Measurements from ENCODE around the gene DPP7. TPM values are rescaled to one million over a fixed set of nuclear protein-coding genes. Genes with fewer than 3 reads are reported as not detected.
A peak's percentile ranks its signal among the peaks of the same experiment; 100 is the strongest.

DPP7 gene
- total and polyA plus RNA-seq, 2 donors (not counting 1 experiment from before 2014, with no cell fraction given), result 324 to 506 TPM

DNA sequence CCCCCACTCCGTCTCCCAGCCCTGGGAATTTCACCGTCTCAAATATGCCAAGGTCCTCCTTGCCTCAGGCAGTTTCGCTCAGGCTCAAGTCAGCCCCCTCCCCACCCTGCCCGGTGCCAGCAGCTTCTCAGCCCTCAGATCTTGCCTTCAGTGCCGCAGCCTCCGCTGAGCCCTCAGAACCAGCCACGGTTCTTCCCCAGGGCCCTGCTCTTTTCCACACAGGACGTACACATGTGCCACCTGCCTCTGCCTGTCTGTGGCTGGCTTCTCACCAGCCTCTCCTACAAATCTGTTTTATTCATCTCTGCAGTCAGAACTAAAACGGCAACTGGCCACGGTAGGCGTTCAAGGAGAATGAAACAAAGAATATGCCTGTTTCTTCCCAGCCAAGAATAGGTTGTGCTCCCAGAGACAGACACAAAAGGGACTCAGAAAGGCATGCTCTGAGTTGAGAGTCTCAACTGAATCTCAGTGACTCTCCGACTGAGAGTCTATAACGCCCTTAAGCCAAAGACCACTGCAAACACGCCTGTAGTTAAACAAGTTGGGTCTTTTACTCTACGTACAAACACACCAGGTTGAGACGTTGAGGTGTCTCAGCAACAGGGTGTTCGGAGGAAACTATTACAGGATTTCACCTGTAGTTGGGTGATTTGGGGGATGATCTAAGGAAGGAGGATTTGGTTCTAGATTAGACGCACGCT lies 13.8 kb upstream of the DPP7 start:
- Histone ChIP-seq H3K4me2 (replicated peaks; ENCODE audit: low read depth, low read length, poor library complexity, severe bottlenecking) (peak overlapping the region; percentile 94), H3K27ac (ENCODE audit: low read length in 2 of 2) (peak overlapping the region; percentile 71 to 93), H3K9me3 (ENCODE audit: control extremely low read depth in 1 of 3, control insufficient read depth in 2 of 3, insufficient read depth in 1 of 3, low read length in 2 of 3) (peaks cover 0 to 8% (median 0%) of the 10 kb centered on the region in 3 donors), H3K4me3 (ENCODE audit: control extremely low read depth in 1 of 5, extremely low read depth in 1 of 5, insufficient read depth in 1 of 5, low read depth in 2 of 5, low read length in 4 of 5) (peak overlapping the region; percentile 8 to 82 (median 73)), H3K36me3 (replicated peaks in 1 of 2; ENCODE audit: control extremely low read depth in 1 of 2, control insufficient read depth in 1 of 2, extremely low read depth in 1 of 2, insufficient read depth in 2 of 2, low read length in 1 of 2) (no peaks in the 10 kb centered on the region), H3K4me1 (ENCODE audit: control insufficient read depth in 2 of 2, insufficient read depth in 2 of 2, low read length in 2 of 2) (peaks cover 37 to 41% of the 10 kb centered on the region in 2 donors), H3K79me2 (ENCODE audit: control insufficient read depth, insufficient read depth, low read length) (peaks cover 30% of the 10 kb centered on the region), H2AFZ (ENCODE audit: insufficient read depth, low read depth, low read length, poor library complexity, severe bottlenecking) (no peak overlapping the region), H3K9ac (ENCODE audit: low read length) (peak overlapping the region; percentile 84), H4K20me1 (ENCODE audit: control insufficient read depth, insufficient read depth, low read length, poor library complexity, severe bottlenecking) (no peaks in the 10 kb centered on the region), H3K27me3 (replicated peaks in 1 of 4; ENCODE audit: control extremely low read depth in 1 of 4, control insufficient read depth in 3 of 4, insufficient read depth in 4 of 4, low read length in 3 of 4) (no peaks in the 10 kb centered on the region)
- CTCF ChIA-PET, result interaction anchor here (0.9 to 2.3 kb wide), 7 partner anchors 10 to 109 kb away, joined by 3 to 8 read pairs (median 3); partner anchors contain the start of genes CYSRT1 and RNF224
- POLR2A ChIA-PET, result interaction anchor here (0.7 to 3.2 kb wide), 7 partner anchors 18 to 385 kb away, joined by 3 to 21 read pairs (median 7); partner anchors contain the start of genes ANAPC2, LCN10, SSNA1 and TOR4A
- peaks cover 4% of the 10 kb centered on the region for H3K27me3 Mint-ChIP-seq
- H3K27ac Mint-ChIP-seq, result peak overlapping the region; percentile 95
- 54% methylated on average over 17 of the region's 19 CpGs for WGBS (ENCODE audit: insufficient coverage)
- intact Hi-C loops (cut with micrococcal nuclease), result loop anchor here (2.0 to 5.0 kb wide), 3 partner anchors 41 to 72 kb away; partner anchors contain the start of genes ANAPC2, MAN1B1, SSNA1 and TPRN
- TF ChIP-seq, protein P1, sequence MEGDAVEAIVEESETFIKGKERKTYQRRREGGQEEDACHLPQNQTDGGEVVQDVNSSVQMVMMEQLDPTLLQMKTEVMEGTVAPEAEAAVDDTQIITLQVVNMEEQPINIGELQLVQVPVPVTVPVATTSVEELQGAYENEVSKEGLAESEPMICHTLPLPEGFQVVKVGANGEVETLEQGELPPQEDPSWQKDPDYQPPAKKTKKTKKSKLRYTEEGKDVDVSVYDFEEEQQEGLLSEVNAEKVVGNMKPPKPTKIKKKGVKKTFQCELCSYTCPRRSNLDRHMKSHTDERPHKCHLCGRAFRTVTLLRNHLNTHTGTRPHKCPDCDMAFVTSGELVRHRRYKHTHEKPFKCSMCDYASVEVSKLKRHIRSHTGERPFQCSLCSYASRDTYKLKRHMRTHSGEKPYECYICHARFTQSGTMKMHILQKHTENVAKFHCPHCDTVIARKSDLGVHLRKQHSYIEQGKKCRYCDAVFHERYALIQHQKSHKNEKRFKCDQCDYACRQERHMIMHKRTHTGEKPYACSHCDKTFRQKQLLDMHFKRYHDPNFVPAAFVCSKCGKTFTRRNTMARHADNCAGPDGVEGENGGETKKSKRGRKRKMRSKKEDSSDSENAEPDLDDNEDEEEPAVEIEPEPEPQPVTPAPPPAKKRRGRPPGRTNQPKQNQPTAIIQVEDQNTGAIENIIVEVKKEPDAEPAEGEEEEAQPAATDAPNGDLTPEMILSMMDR (IDR thresholded peaks at IDR 0.05), result no peak
- no peak for TF ChIP-seq EZH2 (IDR thresholded peaks at IDR 0.05; ENCODE audit: borderline replicate concordance, insufficient read depth, low read depth, low read length, poor library complexity, severe bottlenecking)
- ATAC-seq (ENCODE audit: low read depth) (no peak), DNase-seq (peak; percentile 47)
- H3K4me1 Mint-ChIP-seq, result peaks cover 38% of the 10 kb centered on the region
- no peaks in the 10 kb centered on the region for H3K9me3 Mint-ChIP-seq (ENCODE audit: insufficient read depth)
- H3K4me3 Mint-ChIP-seq, result peak overlapping the region; percentile 89
